DOHH2 (cell line): ENCODE measurements around the gene RNASE3.

Experiments used
- H3F3A ChIP-seq: fragments of 200-600 bp; sonication (generic), shearing (Covaris generic); 2 replicates; pipeline ENCODE4 v1.6.0; 2016; ENCODE audit warnings: antibody characterized with exemption, mild to moderate bottlenecking; ENCODE audit not compliant: control insufficient read depth, insufficient read depth
- H3K27ac ChIP-seq: fragments of 200-600 bp; sonication (generic); 2 replicates; pipeline ENCODE4 v1.5.1; 2014; ENCODE audit warnings: low read depth, mild to moderate bottlenecking, low read length, moderate library complexity
- H3K27me3 ChIP-seq: fragments of 200-600 bp; sonication (generic); 2 replicates; pipeline ENCODE4 v1.6.1; 2014; ENCODE audit warnings: mild to moderate bottlenecking, low read length, mixed read lengths; ENCODE audit not compliant: control insufficient read depth
- H3K36me3 ChIP-seq: fragments of 200-600 bp; sonication (generic); 2 replicates; pipeline ENCODE4 v1.6.1; 2014; ENCODE audit warnings: mild to moderate bottlenecking, low read length, moderate library complexity, mixed read lengths; ENCODE audit not compliant: control insufficient read depth
- H3K4me1 ChIP-seq: fragments of 200-600 bp; sonication (generic); 2 replicates; pipeline ENCODE4 v1.6.1; 2014; ENCODE audit warnings: mild to moderate bottlenecking, low read length, mixed read lengths; ENCODE audit not compliant: control insufficient read depth
- H3K4me2 ChIP-seq: fragments of 200-600 bp; sonication (generic); 2 replicates; pipeline ENCODE4 v1.6.0; 2014; ENCODE audit warnings: mild to moderate bottlenecking, low read length, moderate library complexity
- H3K4me3 ChIP-seq: fragments of 200-600 bp; sonication (generic); 2 replicates; pipeline ENCODE4 v1.5.1; 2014; ENCODE audit warnings: mild to moderate bottlenecking, low read length, mixed read lengths
- H3K79me2 ChIP-seq: fragments of 200-600 bp; sonication (generic); 2 replicates; pipeline ENCODE4 v1.6.1; 2014; ENCODE audit warnings: mild to moderate bottlenecking, low read length, mixed read lengths; ENCODE audit not compliant: control insufficient read depth
- H3K9me2 ChIP-seq: fragments of 200-600 bp; sonication (generic); replicated peaks from 2 replicates; pipeline ENCODE4 v1.6.1; 2014; ENCODE audit warnings: mild to moderate bottlenecking, low read length, mixed read lengths; ENCODE audit not compliant: control insufficient read depth
- H3K9me3 ChIP-seq: fragments of 200-600 bp; sonication (generic); 2 replicates; pipeline ENCODE4 v1.6.1; 2014; ENCODE audit warnings: antibody characterized with exemption, low read length, mixed read lengths; ENCODE audit not compliant: control insufficient read depth, insufficient read depth
- H4K20me1 ChIP-seq: fragments of 200-600 bp; sonication (generic); 2 replicates; pipeline ENCODE4 v1.6.0; 2014; ENCODE audit warnings: low read depth, mild to moderate bottlenecking, antibody characterized with exemption, low read length, moderate library complexity; ENCODE audit not compliant: control insufficient read depth, insufficient read depth
- EZH2phosphoT487 ChIP-seq: fragments of 200-600 bp; sonication (generic); IDR thresholded peaks from 2 replicates; pipeline ENCODE4 v1.6.1; 2017; ENCODE audit warnings: borderline replicate concordance, mild to moderate bottlenecking, antibody characterized with exemption, low read length, moderate library complexity, mixed read lengths
- TF ChIP-seq, protein P1 (sequence below): fragments of 200-600 bp; sonication (generic); IDR thresholded peaks from one replicate; pipeline ENCODE4 v1.5.1; 2014; ENCODE audit warnings: antibody characterized with exemption, mild to moderate bottlenecking, low read depth, low read length; ENCODE audit not compliant: poor library complexity, severe bottlenecking

RNASE3 gene

DNA sequence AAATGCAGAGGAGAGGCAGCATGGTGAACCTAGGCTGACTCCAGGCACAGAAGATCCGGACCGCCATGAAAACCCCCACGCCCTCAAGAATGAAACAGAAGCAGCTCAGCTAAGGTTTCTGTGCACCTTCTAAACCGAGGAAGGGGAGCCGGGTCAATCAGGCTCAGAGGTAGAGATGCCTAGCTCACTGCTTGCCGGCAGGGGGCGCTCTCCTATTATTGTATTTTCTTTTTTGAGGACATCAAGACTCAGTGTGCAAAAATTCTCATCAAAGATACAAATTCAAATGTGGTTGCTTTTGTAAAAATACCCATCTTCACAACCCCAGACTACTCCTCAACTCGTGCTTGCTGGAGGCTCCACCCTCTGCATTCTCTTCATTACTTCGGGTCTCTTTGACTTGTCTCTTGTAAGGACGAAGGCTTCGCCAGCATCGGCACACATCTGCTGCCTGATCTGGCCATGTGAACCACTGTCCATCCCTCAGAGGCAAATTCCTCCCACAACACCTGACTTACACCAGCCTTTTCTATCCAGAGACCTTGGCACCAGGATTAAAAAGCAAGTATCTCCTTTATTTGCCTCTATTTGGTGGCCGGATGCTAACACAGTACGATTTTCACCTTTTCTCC, 33.4 kb upstream of the RNASE3 start:
- no peaks in the 10 kb centered on the region for H3K79me2 ChIP-seq
- peaks cover 28% of the 10 kb centered on the region for H3K27me3 ChIP-seq
- H3K4me3 ChIP-seq = no peak overlapping the region
- H3K9me2 ChIP-seq = no peaks in the 10 kb centered on the region
- H3K36me3 ChIP-seq = no peaks in the 10 kb centered on the region
- no peaks in the 10 kb centered on the region for H3K4me1 ChIP-seq
- H3K9me3 ChIP-seq = no peaks in the 10 kb centered on the region
- no peaks in the 10 kb centered on the region for H3F3A ChIP-seq
- no peak overlapping the region for H3K27ac ChIP-seq
- no peaks in the 10 kb centered on the region for H4K20me1 ChIP-seq
- TF ChIP-seq, protein P1, sequence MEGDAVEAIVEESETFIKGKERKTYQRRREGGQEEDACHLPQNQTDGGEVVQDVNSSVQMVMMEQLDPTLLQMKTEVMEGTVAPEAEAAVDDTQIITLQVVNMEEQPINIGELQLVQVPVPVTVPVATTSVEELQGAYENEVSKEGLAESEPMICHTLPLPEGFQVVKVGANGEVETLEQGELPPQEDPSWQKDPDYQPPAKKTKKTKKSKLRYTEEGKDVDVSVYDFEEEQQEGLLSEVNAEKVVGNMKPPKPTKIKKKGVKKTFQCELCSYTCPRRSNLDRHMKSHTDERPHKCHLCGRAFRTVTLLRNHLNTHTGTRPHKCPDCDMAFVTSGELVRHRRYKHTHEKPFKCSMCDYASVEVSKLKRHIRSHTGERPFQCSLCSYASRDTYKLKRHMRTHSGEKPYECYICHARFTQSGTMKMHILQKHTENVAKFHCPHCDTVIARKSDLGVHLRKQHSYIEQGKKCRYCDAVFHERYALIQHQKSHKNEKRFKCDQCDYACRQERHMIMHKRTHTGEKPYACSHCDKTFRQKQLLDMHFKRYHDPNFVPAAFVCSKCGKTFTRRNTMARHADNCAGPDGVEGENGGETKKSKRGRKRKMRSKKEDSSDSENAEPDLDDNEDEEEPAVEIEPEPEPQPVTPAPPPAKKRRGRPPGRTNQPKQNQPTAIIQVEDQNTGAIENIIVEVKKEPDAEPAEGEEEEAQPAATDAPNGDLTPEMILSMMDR = peak; percentile 90
- TF ChIP-seq EZH2phosphoT487 = no peak
- no peak overlapping the region for H3K4me2 ChIP-seq

DNA sequence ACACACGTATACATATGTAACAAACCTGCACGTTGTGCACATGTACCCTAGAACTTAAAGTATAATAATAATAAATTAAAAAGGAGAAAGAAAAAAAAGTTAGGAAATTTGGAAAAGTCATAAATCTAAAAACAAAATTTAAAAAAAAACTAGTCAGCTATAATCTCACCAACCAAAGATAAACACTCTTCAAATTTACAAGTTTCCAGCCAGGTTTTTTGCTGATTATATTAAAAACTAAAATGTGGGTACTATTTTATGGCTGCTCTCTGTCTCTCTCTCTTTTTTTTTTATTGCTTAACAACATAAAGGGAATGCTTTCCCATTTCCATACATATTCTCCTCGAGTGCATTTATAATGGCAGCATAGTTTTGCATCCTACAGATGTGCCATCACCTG, 25.0 kb upstream of the RNASE3 start:
- H3K79me2 ChIP-seq = no peaks in the 10 kb centered on the region
- no peak overlapping the region for H3K4me3 ChIP-seq
- H3K9me3 ChIP-seq = no peaks in the 10 kb centered on the region
- no peaks in the 10 kb centered on the region for H3K36me3 ChIP-seq
- H3K4me1 ChIP-seq = no peaks in the 10 kb centered on the region
- no peak overlapping the region for H3K4me2 ChIP-seq
- TF ChIP-seq EZH2phosphoT487 = no peak
- TF ChIP-seq, protein P1 = no peak
- H3K27ac ChIP-seq = no peak overlapping the region
- peaks cover 5% of the 10 kb centered on the region for H3K27me3 ChIP-seq
- H3K9me2 ChIP-seq = no peaks in the 10 kb centered on the region
- H4K20me1 ChIP-seq = no peaks in the 10 kb centered on the region
- no peaks in the 10 kb centered on the region for H3F3A ChIP-seq

DNA sequence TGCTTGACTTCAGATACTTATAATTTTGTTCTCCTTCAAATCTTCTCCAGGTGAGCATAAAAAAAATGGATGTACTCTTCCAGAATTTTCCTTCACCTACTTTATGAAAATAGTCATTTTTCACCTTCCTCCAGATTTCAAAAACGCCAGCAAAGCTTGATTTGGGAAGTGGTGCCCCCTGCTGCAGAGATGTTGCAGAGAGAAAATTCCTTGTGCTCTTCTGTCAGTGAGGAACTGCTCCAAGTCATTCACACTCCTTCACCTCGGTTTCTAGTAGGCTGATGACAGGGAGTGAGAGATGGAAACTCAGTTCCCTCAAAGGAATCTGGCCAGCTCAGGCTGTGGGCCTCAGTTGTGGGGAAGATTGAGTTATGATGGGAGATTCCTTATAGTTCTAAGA, 24.2 kb upstream of the RNASE3 start:
- Histone ChIP-seq H3F3A (no peaks in the 10 kb centered on the region), H3K79me2 (no peaks in the 10 kb centered on the region), H3K4me3 (no peak overlapping the region), H3K4me1 (no peaks in the 10 kb centered on the region), H3K4me2 (no peak overlapping the region), H3K9me3 (no peaks in the 10 kb centered on the region), H4K20me1 (no peaks in the 10 kb centered on the region), H3K27me3 (peaks cover 9% of the 10 kb centered on the region), H3K27ac (no peak overlapping the region), H3K9me2 (no peaks in the 10 kb centered on the region), H3K36me3 (no peaks in the 10 kb centered on the region)
- no peak for TF ChIP-seq EZH2phosphoT487
- TF ChIP-seq, protein P1 = peak; percentile 53
